ENCODE results near the gene REG1B.
"Not testable (repeated sequence)": the region's sequence is repeated elsewhere in the genome, so short reads cannot be mapped to it uniquely, and the experiment has no call there.

The REG1B gene

DNA sequence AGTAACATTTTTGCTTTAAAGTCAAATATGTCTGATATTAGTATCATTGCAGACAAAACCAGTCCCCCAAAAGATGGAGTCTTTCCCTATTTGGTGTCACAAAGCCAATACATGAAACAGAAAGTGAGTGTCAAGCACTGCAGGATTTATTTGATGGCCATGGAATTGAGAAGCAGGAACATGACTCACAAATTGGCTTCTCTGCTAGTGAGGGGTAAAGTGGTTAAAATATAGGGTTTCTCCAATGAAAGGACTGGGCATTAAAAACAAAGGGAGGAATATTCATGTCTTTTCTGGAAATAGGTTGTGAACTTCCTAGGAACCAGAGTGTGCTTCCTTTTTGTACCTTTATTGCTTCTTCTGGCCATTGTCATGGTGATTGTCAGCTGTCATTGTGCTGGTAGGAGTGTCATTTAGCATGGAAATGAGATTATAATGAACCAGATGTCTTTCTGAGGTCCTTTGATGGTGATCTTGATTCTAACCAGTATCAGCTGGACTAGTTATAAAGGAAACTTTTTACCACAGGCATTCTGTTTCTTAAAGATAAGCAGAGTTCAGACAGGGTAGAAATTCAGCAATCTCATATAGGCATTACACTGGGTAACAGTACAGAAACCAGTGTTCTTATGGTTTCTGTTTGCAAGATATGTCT, 4.1 kb downstream of the REG1B start:
- no peak for DNase-seq

DNA sequence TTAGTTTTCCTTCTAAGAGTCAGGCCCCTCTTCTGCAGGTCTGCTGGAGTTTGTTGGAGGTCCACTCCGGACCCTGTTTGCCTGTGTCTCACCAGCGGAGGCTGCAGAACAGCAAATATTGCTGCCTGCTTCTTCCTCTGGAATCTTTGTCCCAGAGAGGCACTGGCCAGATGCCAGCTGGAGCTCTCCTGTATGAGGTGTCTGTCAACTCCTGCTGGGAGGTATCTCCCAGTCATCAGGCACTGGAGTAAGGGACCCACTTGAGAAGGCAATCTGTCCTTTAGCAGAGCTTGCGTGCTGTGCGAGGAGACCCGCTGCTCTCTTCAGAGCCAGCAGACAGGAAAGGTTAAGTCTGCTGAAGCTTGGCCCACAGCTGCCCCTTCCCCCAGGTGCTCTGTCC, 4.8 kb downstream of the REG1B start:
- no peak for DNase-seq

DNA sequence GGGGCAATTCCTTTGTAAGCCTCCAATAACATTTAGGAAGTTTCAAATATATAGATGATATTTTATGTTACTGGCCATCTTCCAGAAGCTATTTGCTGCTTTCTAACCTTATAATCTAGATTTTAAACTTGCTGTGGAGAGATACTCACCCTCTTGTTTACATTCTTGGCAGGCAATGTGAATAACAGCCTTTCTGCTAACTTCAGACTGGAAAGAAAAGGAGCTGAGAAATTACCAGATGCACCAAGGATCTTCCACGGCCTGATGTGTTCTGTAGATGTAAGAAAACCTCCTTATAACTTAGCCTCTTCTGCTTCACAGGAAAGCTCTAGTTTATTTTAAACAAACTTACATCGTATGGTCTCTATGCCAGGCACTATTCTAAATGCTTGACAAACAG, 16.7 kb downstream of the REG1B start:
- DNase-seq: no peak

DNA sequence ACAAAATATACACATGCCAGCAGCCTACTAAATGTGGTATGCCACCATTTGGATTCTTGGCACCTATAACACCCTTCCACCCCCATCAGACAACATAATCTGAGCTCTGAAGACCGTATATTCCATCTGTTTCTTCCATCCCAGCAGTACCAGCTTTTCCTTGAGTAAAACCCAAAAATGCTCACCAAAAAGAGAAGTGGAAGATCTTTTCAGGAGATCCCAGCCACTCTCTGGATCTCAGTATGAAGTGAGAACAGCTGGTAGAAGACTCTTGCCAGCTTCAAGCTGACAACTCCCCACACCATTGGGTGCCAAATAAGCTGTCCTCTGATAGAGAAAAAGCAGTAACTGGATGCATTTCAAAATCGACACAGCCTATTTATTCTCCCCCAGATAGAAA, 22.6 kb downstream of the REG1B start:
- no peak for DNase-seq

DNA sequence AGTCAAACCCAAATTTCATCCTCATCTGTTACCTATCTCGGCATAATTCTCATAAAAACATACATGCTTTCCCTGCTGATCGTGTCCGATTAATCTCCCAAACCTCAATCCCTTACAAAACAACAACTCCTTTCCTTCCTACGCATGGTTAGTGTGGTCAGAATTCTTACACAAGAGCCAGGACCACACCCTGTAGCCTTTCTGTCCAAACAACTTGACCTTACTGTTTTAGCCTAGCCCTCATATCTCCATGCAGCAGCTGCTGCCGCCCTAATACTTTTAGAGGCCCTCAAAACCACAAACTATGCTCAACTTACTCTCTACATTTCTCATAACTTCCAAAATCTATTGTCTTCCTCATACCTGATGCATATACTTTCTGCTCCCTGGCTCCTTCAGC, 33.0 kb downstream of the REG1B start:
- not testable (repeated sequence) for DNase-seq

DNA sequence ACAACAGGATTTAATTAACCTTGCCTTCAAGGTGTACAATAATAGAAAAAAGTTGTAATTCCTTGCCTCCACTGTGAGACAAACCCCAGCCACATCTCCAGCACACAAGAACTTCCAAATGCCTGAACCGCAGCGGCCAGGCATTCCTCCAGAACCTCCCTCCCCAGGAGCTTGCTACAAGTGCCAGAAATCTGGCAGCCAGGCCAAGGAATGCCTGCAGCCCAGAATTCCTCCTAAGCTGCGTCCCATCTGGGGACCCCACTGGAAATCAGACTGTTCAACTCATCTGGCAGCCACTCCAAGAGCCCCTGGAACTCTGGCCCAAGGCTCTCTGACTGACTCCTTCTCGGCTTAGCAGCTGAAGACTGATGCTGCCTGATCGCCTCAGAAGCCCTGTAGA, 34.3 kb downstream of the REG1B start:
- DNase-seq: not testable (repeated sequence)

DNA sequence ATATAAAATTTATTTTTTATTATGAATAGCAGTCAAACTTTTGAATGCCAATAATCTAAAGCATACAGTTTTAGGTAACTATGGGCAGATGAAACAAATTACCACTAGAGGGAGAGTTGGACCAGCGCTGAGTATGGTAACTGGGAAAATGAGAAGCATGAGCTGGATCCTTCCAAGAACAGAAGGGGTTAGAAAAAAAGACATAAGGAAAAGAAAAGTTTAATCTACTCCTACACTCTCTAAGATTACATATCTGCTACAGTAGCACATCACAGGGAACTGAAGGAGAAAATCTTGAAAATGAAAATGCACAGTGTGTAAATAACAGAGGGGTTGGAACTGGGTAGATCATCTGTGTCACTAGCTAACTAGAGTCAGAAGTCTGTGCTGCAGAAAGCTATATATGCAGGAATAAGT, 46.8 kb downstream of the REG1B start:
- no peak for DNase-seq

DNA sequence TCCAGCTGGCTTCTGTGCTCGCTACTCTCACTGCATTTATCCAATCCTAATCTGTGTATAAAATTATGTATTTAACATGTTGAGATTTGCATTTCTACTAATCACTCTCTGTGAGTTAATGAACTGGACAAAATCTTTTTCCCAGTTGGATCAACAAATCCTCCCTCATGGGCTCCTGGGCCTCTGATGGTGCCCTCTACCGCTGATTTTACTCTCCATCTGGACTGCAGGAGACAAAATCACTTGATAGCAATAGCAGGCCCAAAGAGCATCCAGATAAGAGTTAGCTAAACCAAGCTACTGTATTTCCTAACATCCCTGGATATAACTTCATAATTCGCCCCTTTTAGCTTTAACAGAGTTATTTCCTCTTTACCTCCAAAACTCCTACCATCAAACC, 47.8 kb downstream of the REG1B start:
- no peak for DNase-seq

Data from NCI-H1092 (cell line).